Measurements from ENCODE around the gene MCUR1. TPM values are rescaled to one million over a fixed set of nuclear protein-coding genes. Genes with fewer than 3 reads are reported as not detected.
A peak's percentile ranks its signal among the peaks of the same experiment; 100 is the strongest.

Gene MCUR1
- total RNA-seq, 1 donor from 2014 or later: 24.8 TPM

DNA sequence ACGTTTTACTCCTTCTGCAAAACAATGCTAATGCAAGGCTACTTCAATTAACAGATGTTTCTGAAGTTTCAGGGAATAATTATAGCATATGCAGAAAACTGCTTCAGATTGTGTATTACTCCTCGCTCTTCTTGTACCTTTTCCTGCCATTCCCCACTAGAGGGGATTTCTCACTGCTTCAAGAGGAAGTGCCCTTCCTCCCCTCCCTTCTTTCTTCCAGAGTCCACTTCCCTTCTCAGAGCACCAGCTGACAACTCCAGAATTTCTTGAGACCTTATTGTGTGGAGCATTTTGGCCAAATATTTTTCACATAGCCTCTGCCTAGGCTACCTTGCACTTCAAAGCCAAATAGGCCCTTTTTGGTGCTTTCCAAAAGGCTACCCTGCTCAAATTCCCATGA is 12.7 kb upstream of the MCUR1 start:
- H3K27me3 Mint-ChIP-seq (ENCODE audit: unreplicated experiment): no peaks in the 10 kb centered on the region
- TF ChIP-seq, protein P1, sequence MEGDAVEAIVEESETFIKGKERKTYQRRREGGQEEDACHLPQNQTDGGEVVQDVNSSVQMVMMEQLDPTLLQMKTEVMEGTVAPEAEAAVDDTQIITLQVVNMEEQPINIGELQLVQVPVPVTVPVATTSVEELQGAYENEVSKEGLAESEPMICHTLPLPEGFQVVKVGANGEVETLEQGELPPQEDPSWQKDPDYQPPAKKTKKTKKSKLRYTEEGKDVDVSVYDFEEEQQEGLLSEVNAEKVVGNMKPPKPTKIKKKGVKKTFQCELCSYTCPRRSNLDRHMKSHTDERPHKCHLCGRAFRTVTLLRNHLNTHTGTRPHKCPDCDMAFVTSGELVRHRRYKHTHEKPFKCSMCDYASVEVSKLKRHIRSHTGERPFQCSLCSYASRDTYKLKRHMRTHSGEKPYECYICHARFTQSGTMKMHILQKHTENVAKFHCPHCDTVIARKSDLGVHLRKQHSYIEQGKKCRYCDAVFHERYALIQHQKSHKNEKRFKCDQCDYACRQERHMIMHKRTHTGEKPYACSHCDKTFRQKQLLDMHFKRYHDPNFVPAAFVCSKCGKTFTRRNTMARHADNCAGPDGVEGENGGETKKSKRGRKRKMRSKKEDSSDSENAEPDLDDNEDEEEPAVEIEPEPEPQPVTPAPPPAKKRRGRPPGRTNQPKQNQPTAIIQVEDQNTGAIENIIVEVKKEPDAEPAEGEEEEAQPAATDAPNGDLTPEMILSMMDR (IDR thresholded peaks at IDR 0.05): no peak
- H3K4me1 Mint-ChIP-seq (ENCODE audit: unreplicated experiment): no peaks in the 10 kb centered on the region
- H3K27ac Mint-ChIP-seq (ENCODE audit: unreplicated experiment): no peak overlapping the region
- peaks cover 14% of the 10 kb centered on the region for H3K9me3 Mint-ChIP-seq (ENCODE audit: unreplicated experiment)
- no peaks in the 10 kb centered on the region for H3K36me3 Mint-ChIP-seq (ENCODE audit: unreplicated experiment)
- no peak for DNase-seq (ENCODE audit: extremely low spot score, unreplicated experiment)
- no peak overlapping the region for H3K4me3 Mint-ChIP-seq (ENCODE audit: unreplicated experiment)

DNA sequence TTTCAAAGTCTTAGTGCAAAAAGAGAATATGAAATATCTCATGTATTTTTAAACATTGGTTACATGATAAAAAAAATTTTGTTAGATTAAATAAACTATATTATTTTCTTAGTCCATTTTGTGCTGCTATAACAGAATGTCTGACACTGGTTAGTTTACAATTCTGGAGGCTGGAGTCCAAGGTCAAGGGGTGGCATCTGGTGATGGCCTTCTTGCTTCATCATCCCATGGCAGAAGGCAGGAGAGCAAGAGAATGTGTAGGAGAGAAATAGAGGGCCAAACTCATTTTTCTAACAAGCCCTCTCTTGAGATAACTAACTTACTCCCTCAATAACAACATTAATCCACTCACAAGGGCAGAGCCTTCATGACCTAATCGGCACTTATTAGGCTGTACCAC is 11.5 kb upstream of the MCUR1 start:
- Mint-ChIP-seq H3K27ac (ENCODE audit: unreplicated experiment) (no peak overlapping the region), H3K36me3 (ENCODE audit: unreplicated experiment) (no peaks in the 10 kb centered on the region), H3K9me3 (ENCODE audit: unreplicated experiment) (peaks cover 14% of the 10 kb centered on the region), H3K27me3 (ENCODE audit: unreplicated experiment) (no peaks in the 10 kb centered on the region), H3K4me1 (ENCODE audit: unreplicated experiment) (no peaks in the 10 kb centered on the region), H3K4me3 (ENCODE audit: unreplicated experiment) (no peak overlapping the region)
- TF ChIP-seq, protein P1 (IDR thresholded peaks at IDR 0.05): no peak
- DNase-seq (ENCODE audit: extremely low spot score, unreplicated experiment): no peak

DNA sequence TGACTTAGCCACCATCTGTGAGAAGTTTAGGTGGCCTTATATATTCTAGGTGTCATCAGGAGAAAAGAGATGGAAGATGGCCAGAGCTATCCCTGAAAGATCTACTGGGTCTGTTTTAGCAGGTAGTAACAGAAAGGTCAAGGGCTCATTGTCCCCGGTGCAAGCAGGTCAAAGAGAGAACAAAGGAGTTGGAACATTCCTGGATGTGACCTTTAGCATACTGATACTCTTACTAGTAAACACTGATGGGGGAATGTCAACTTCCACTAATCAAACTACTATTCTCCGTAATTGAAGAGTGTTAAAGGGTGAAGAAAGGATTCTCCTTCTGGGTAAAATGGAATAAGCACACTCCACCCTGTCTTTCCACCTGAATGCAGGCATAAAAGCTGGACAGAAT is 4.0 kb upstream of the MCUR1 start:
- Mint-ChIP-seq H3K27me3 (ENCODE audit: unreplicated experiment) (peaks cover 3% of the 10 kb centered on the region), H3K9me3 (ENCODE audit: unreplicated experiment) (no peaks in the 10 kb centered on the region), H3K4me1 (ENCODE audit: unreplicated experiment) (peaks cover 7% of the 10 kb centered on the region), H3K4me3 (ENCODE audit: unreplicated experiment) (no peak overlapping the region), H3K27ac (ENCODE audit: unreplicated experiment) (no peak overlapping the region), H3K36me3 (ENCODE audit: unreplicated experiment) (no peaks in the 10 kb centered on the region)
- TF ChIP-seq, protein P1 (IDR thresholded peaks at IDR 0.05): no peak
- DNase-seq (ENCODE audit: extremely low spot score, unreplicated experiment): no peak

DNA sequence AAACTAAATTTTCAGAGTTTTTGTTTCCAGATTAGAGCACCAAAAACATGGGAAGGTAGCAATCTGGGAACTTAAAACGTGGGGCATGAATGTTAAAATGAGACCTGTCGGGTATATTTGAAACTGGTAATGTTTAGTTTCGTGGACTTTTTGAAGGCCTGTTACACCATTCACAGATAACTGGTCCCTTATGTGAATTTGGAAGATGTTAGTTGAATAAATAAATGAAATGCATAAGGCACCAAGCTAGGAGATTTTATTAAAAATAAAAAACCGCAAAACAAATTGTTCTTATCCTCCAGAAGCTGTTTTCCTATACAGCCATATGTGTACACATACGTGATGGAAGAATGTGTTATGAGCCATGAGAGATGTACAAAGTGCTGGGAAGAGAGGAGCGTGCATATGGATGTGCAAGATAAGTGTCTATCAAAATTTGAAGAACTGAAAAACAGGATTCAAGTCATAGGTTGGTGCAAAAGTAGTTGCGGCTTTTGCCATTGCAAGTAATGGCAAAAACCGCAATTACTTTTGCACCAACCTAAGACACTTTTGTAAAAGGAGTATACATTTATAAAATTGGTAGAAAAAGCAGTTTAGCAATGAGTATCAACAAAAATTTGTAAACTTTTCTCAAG is 700 bp upstream of the MCUR1 start:
- no peaks in the 10 kb centered on the region for H3K27me3 Mint-ChIP-seq (ENCODE audit: unreplicated experiment)
- no peaks in the 10 kb centered on the region for H3K9me3 Mint-ChIP-seq (ENCODE audit: unreplicated experiment)
- H3K27ac Mint-ChIP-seq (ENCODE audit: unreplicated experiment): peak overlapping the region; percentile 92
- no peak for DNase-seq (ENCODE audit: extremely low spot score, unreplicated experiment)
- H3K4me1 Mint-ChIP-seq (ENCODE audit: unreplicated experiment): peaks cover 28% of the 10 kb centered on the region
- H3K4me3 Mint-ChIP-seq (ENCODE audit: unreplicated experiment): peak overlapping the region; percentile 75
- TF ChIP-seq, protein P1 (IDR thresholded peaks at IDR 0.05): no peak
- H3K36me3 Mint-ChIP-seq (ENCODE audit: unreplicated experiment): no peaks in the 10 kb centered on the region

DNA sequence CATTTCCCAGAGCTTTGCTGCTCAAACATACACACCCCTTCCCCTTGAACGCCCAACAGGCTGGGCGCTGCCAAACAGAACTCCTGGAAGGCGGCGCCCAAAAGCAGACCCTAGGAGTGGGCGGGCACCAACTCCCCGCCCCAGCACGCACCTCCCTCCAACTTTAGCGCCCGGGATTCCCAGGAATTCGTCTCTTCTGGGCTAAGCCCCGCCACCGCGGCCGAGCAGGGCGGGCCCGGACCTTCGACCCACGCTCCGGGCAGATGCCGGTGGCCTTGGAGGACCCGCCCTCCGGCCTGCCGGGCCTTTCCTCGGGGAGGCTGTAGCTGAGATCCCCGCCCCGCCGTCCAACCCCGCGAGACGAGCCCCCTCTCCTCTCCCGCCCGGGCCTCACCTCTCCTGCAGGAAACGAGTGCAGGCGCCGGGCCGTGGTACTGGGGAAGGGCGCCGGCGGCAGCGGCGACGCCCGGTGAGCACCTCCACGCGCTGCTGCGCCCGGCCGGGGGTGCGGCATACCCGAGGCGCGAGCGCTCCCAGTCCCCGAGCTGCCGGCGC is 659 bp downstream of the MCUR1 start:
- TF ChIP-seq, protein P1 (IDR thresholded peaks at IDR 0.05): no peak
- H3K27ac Mint-ChIP-seq (ENCODE audit: unreplicated experiment): peak overlapping the region; percentile 84
- H3K36me3 Mint-ChIP-seq (ENCODE audit: unreplicated experiment): peaks cover 5% of the 10 kb centered on the region
- H3K27me3 Mint-ChIP-seq (ENCODE audit: unreplicated experiment): no peaks in the 10 kb centered on the region
- H3K9me3 Mint-ChIP-seq (ENCODE audit: unreplicated experiment): no peaks in the 10 kb centered on the region
- peak overlapping the region; percentile 92 for H3K4me3 Mint-ChIP-seq (ENCODE audit: unreplicated experiment)
- peaks cover 28% of the 10 kb centered on the region for H3K4me1 Mint-ChIP-seq (ENCODE audit: unreplicated experiment)
- peak; percentile 90 for DNase-seq (ENCODE audit: extremely low spot score, unreplicated experiment)

Measured in osteocyte (in vitro differentiated cells).